HCT116 (cell line): Measurements from ENCODE around the gene PTOV1. TPM values are rescaled to one million over a fixed set of nuclear protein-coding genes. Genes with fewer than 3 reads are reported as not detected.

ENCODE experiments used
- ATAC-seq: fragments of 200-7000 bp; cut with Tn5 transposase; 2 replicates; pipeline ENCODE4 v1.9.1; 2020; ENCODE audit warnings: mild to moderate bottlenecking, moderate library complexity
- BruUV-seq: library from RNA; stranded (reverse); fragments of 400-500 nt; replicated peaks from 2 replicates; lab custom pipeline; 2021; lab: Mats Ljungman, UMichigan
- CTCF ChIA-PET: fragments of 300-600 bp; sonication (Branson Sonifier 250); formaldehyde crosslinking; loops from one replicate; lab custom pipeline; 2021; ENCODE audit warnings: antibody characterized with exemption; lab: Charles Lee
- POLR2A ChIA-PET: fragments of 300-600, 350-600 bp; sonication (Branson Sonifier 250); formaldehyde crosslinking; loops from one replicate; lab custom pipeline; 2021; ENCODE audit warnings: antibody characterized with exemption; lab: Charles Lee
- RAD21 ChIA-PET, 2 experiments: fragments of 300-600 bp; sonication (Branson Sonifier 250); formaldehyde crosslinking; loops; one replicate each; lab custom pipeline; 2023; ENCODE audit warnings: low total read pairs in 2 of 2; ENCODE audit not compliant: uncharacterized antibody in 2 of 2, unreplicated experiment in 2 of 2, low non-redundant PET in 1 of 2; lab: Charles Lee
- DNase-seq: peaks from one replicate; pipeline ENCODE4 v3.0.0-alpha.2; 2010; ENCODE audit warnings: low read depth, low spot score
- H2AFZ ChIP-seq: fragments of 200-600 bp; shearing (Covaris generic), sonication (generic); 2 replicates; pipeline ENCODE4 v1.6.1; 2017; ENCODE audit warnings: low read depth, mixed run types, mixed read lengths, antibody characterized with exemption, low read length; ENCODE audit not compliant: poor library complexity, severe bottlenecking
- H3K27ac ChIP-seq: 2 replicates; pipeline ENCODE4 v1.5.1; 2012; ENCODE audit warnings: low read depth, low read length
- H3K27me3 ChIP-seq: fragments of 200-600 bp; sonication (generic); 2 replicates; pipeline ENCODE4 v1.6.1; 2016; ENCODE audit warnings: mixed run types, low read length, mixed read lengths; ENCODE audit not compliant: insufficient read depth
- H3K36me3 ChIP-seq, 2 experiments: fragments of 200-500 bp in 1 of 2; fragments of 200-600 bp in 1 of 2; sonication (Bioruptor generic) in 1 of 2; sonication (generic) in 1 of 2; 2 replicates each; pipeline versions ENCODE4 v1.5.1 to v1.6.1; 2014 to 2016; ENCODE audit warnings: low read length in 2 of 2, inconsistent platforms in 1 of 2, mixed read lengths in 1 of 2, mixed run types in 1 of 2; ENCODE audit not compliant: insufficient read depth in 2 of 2, control insufficient read depth in 1 of 2
- H3K4me1 ChIP-seq, 2 experiments: fragments of 200-600 bp in 1 of 2; sonication (generic) in 1 of 2; 2 replicates each; pipeline versions ENCODE4 v1.5.1 to v1.6.1; 2012 to 2017; ENCODE audit warnings: low read length in 2 of 2, inconsistent platforms in 1 of 2, mild to moderate bottlenecking in 1 of 2, mixed read lengths in 1 of 2, mixed run types in 1 of 2, moderate library complexity in 1 of 2; ENCODE audit not compliant: insufficient read depth in 2 of 2, control insufficient read depth in 1 of 2
- H3K4me2 ChIP-seq: fragments of 200-600 bp; sonication (generic); 2 replicates; pipeline ENCODE4 v1.6.1; 2017; ENCODE audit warnings: mixed run types, low read length, mixed read lengths
- H3K4me3 ChIP-seq, 2 experiments: fragments of 200-600 bp in 1 of 2; sonication (generic) in 1 of 2; replicated peaks in 1 of 2; 2 replicates each; pipeline ENCODE4 v1.5.1; 2011 to 2016; ENCODE audit warnings: low read length in 2 of 2, control low read depth in 1 of 2, low read depth in 1 of 2, mild to moderate bottlenecking in 1 of 2, mixed read lengths in 1 of 2, mixed run types in 1 of 2
- H3K79me2 ChIP-seq: fragments of 200-600 bp; sonication (generic); 2 replicates; pipeline ENCODE4 v1.6.1; 2017; ENCODE audit warnings: mild to moderate bottlenecking, mixed run types, low read length, moderate library complexity, mixed read lengths; ENCODE audit not compliant: insufficient read depth
- H3K9ac ChIP-seq: fragments of 200-600 bp; sonication (generic); 2 replicates; pipeline ENCODE4 v1.6.1; 2016; ENCODE audit warnings: low read length, mixed read lengths
- H3K9me2 ChIP-seq: fragments of 200-600 bp; sonication (generic), shearing (Covaris generic); 2 replicates; pipeline ENCODE4 v1.6.1; 2017; ENCODE audit warnings: mixed run types, mild to moderate bottlenecking, moderate library complexity; ENCODE audit not compliant: insufficient read depth
- H3K9me3 ChIP-seq, 2 experiments: fragments of 200-500 bp in 1 of 2; fragments of 200-600 bp in 1 of 2; sonication (Bioruptor generic) in 1 of 2; sonication (generic) in 1 of 2; 2 replicates each; pipeline ENCODE4 v1.6.1; 2014 to 2017; ENCODE audit warnings: low read length in 2 of 2, mixed read lengths in 2 of 2, inconsistent platforms in 1 of 2, low read depth in 1 of 2, mild to moderate bottlenecking in 1 of 2, mixed run types in 1 of 2, moderate library complexity in 1 of 2; ENCODE audit not compliant: control insufficient read depth in 1 of 2, insufficient read depth in 1 of 2
- H4K20me1 ChIP-seq: fragments of 200-600 bp; sonication (generic), shearing (Covaris generic); 2 replicates; pipeline ENCODE4 v1.6.1; 2017; ENCODE audit warnings: mixed run types, mild to moderate bottlenecking, moderate library complexity; ENCODE audit not compliant: insufficient read depth
- CEBPB ChIP-seq: IDR thresholded peaks from 2 replicates; pipeline ENCODE4 v1.6.1; 2012; ENCODE audit warnings: low read depth
- EGR1 ChIP-seq: IDR thresholded peaks from 2 replicates; pipeline ENCODE4 v1.6.1; 2012; ENCODE audit warnings: low read depth
- EZH2phosphoT487 ChIP-seq: fragments of 200-600 bp; IDR thresholded peaks from 2 replicates; pipeline ENCODE4 v1.6.1; 2018; ENCODE audit warnings: antibody characterized with exemption, borderline replicate concordance
- FOSL1 ChIP-seq: IDR thresholded peaks from 2 replicates; pipeline ENCODE4 v1.6.1; 2012; ENCODE audit warnings: low read depth
- RAD21 ChIP-seq: IDR thresholded peaks from 2 replicates; pipeline ENCODE4 v1.6.1; 2012; ENCODE audit warnings: low read depth, mild to moderate bottlenecking
- SIN3A ChIP-seq: IDR thresholded peaks from 2 replicates; pipeline ENCODE4 v1.6.1; 2012; ENCODE audit warnings: low read depth
- SP1 ChIP-seq: IDR thresholded peaks from 2 replicates; pipeline ENCODE4 v1.6.1; 2012; ENCODE audit warnings: low read depth
- SRF ChIP-seq: IDR thresholded peaks from 2 replicates; pipeline ENCODE4 v1.6.1; 2012; ENCODE audit warnings: low read depth
- YY1 ChIP-seq: IDR thresholded peaks from 2 replicates; pipeline ENCODE4 v1.6.1; 2011; ENCODE audit warnings: low read length, low read depth, moderate library complexity, mild to moderate bottlenecking; ENCODE audit not compliant: insufficient replicate concordance; ENCODE audit errors: extremely low read depth
- ZNF274 ChIP-seq: fragments of 200-500 bp; sonication (Bioruptor generic); IDR thresholded peaks from 2 replicates; pipeline ENCODE4 v1.6.1; 2014; ENCODE audit warnings: mild to moderate bottlenecking, low read depth, low read length, inconsistent platforms
- intact Hi-C: fragments of 100-400 bp; cut with micrococcal nuclease; formaldehyde crosslinking; loops from 2 replicates; pipeline ENCODE4 v1.10.0; 2022
- total RNA-seq: library from RNA; stranded (reverse); gene quantifications from one replicate; pipeline ENCODE4 v1.2.1, GENCODE V29; 2021; ENCODE audit not compliant: unreplicated experiment
- TF ChIP-seq, protein P1 (sequence below): IDR thresholded peaks from 2 replicates; pipeline ENCODE4 v1.6.1; 2012; ENCODE audit warnings: low read depth
- TF ChIP-seq, protein P2 (sequence below): IDR thresholded peaks from 2 replicates; pipeline ENCODE4 v1.6.1; 2012

Gene PTOV1
- total RNA-seq, 1 experiment from 2014 or later, result 236 TPM

DNA sequence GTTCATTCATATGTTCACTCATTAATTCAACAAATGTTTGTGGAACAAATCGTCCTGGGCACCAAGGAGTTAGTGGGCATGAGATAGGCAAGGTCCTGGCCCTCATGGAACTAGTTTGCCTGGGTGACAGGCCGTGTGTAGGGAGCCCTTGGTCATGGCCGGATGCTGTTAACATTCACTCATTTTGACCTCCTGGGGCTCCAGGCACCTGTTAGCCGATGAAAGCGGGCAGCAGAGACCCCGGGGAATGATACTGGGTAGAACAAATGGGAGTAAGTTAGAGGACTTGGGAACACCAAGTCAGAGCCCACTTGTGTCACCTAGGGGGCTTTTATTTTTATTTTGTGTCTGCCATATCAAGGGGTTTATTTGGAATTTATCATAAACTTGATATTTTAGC, 26.3 kb upstream of the PTOV1 start:
- Histone ChIP-seq H4K20me1 (no peaks in the 10 kb centered on the region), H2AFZ (no peak overlapping the region), H3K4me3 (no peak overlapping the region), H3K27me3 (no peaks in the 10 kb centered on the region), H3K9ac (no peak overlapping the region), H3K27ac (no peak overlapping the region), H3K9me2 (no peaks in the 10 kb centered on the region), H3K9me3 (no peaks in the 10 kb centered on the region), H3K4me2 (no peak overlapping the region), H3K4me1 (no peaks in the 10 kb centered on the region), H3K36me3 (peaks cover 6 to 21% of the 10 kb centered on the region in 2 experiments; a peak in 2 of 4 replicates), H3K79me2 (peaks cover 61% of the 10 kb centered on the region)
- RAD21 ChIA-PET, result no interaction called here
- TF ChIP-seq SRF, result no peak
- no peak for TF ChIP-seq CEBPB
- no peak for TF ChIP-seq FOSL1
- no peak for TF ChIP-seq YY1
- TF ChIP-seq SIN3A, result no peak
- TF ChIP-seq EZH2phosphoT487, result no peak
- TF ChIP-seq, protein P1, sequence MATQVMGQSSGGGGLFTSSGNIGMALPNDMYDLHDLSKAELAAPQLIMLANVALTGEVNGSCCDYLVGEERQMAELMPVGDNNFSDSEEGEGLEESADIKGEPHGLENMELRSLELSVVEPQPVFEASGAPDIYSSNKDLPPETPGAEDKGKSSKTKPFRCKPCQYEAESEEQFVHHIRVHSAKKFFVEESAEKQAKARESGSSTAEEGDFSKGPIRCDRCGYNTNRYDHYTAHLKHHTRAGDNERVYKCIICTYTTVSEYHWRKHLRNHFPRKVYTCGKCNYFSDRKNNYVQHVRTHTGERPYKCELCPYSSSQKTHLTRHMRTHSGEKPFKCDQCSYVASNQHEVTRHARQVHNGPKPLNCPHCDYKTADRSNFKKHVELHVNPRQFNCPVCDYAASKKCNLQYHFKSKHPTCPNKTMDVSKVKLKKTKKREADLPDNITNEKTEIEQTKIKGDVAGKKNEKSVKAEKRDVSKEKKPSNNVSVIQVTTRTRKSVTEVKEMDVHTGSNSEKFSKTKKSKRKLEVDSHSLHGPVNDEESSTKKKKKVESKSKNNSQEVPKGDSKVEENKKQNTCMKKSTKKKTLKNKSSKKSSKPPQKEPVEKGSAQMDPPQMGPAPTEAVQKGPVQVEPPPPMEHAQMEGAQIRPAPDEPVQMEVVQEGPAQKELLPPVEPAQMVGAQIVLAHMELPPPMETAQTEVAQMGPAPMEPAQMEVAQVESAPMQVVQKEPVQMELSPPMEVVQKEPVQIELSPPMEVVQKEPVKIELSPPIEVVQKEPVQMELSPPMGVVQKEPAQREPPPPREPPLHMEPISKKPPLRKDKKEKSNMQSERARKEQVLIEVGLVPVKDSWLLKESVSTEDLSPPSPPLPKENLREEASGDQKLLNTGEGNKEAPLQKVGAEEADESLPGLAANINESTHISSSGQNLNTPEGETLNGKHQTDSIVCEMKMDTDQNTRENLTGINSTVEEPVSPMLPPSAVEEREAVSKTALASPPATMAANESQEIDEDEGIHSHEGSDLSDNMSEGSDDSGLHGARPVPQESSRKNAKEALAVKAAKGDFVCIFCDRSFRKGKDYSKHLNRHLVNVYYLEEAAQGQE, result no peak
- TF ChIP-seq EGR1, result no peak
- no peak for TF ChIP-seq RAD21
- TF ChIP-seq SP1, result no peak
- TF ChIP-seq ZNF274, result no peak
- TF ChIP-seq, protein P2, sequence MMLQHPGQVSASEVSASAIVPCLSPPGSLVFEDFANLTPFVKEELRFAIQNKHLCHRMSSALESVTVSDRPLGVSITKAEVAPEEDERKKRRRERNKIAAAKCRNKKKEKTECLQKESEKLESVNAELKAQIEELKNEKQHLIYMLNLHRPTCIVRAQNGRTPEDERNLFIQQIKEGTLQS, result no peak
- DNase-seq (no peak), ATAC-seq (no peak)
- POLR2A ChIA-PET, result no interaction called here
- CTCF ChIA-PET, result no interaction called here
- intact Hi-C loops, result no loop called here
- no TSS peak for BruUV-seq
